ENCODE data around the gene CHAC1. TPM values are rescaled to one million over a fixed set of nuclear protein-coding genes. Genes with fewer than 3 reads are reported as not detected.

The CHAC1 gene
- total RNA-seq, 1 experiment from 2014 or later, result 48.7 TPM

DNA sequence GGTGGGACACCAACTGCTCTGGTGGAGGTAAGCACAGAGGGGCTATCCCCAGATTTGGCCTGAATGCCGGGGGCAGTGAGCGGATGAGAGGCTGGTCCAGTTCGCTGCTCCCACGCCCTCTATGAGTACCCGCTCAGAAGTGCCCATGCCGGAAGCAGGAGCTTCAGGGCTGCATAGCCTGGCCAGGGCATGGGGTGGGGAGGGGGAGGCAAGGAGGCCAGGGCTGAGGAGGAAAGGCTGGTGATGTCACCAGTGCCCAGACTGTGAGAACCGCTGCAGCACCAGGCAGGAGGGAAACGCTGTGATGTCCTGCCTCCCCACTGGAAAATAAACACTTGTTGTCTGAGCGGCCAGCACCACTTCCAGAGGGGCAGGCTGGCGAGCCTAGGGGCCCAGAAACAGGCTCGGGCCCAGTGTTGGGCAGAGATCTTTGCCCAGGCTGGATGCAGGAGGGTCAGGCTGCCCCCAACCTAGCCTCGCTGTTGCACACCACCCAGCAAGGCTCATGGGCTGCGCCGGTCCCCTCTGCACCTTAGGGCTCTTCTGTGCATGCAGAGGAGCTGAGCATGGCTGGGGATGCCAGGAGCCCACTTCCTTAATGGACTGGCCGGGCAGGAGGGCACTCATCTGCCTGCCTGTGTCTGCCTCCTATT, 35.0 kb upstream of the CHAC1 start:
- no peak overlapping the region for H3K18ac ChIP-seq (ENCODE audit: insufficient read length, low read depth, low read length)
- no peak overlapping the region for H2BK120ac ChIP-seq (ENCODE audit: low read depth, low read length, poor library complexity, severe bottlenecking)
- H4K8ac ChIP-seq (replicated peaks; ENCODE audit: insufficient read length, low read depth, low read length), result no peak overlapping the region
- H3K23ac ChIP-seq (ENCODE audit: insufficient read length, low read depth, low read length), result no peak overlapping the region
- H2BK5ac ChIP-seq (ENCODE audit: insufficient read length, low read length), result no peak overlapping the region
- H3K9me3 Mint-ChIP-seq, result no peaks in the 10 kb centered on the region
- no peak overlapping the region for H3K4ac ChIP-seq (ENCODE audit: low read depth, low read length)
- no peaks in the 10 kb centered on the region for H3K4me1 ChIP-seq (ENCODE audit: insufficient read depth, low read length)
- H3K4me1 Mint-ChIP-seq, result peaks cover 7 to 13% of the 10 kb centered on the region in 2 experiments
- no peak overlapping the region; the same call in 1 of the 2 replicates for H3K14ac ChIP-seq (ENCODE audit: insufficient read depth, low read length)
- H3T11ph ChIP-seq (ENCODE audit: low read length), result no peak overlapping the region
- no peak overlapping the region for H3K9ac ChIP-seq (ENCODE audit: extremely low read depth, insufficient read length, low read length)
- H3K79me1 ChIP-seq (ENCODE audit: insufficient read depth, low read depth, low read length, poor library complexity, severe bottlenecking), result no peaks in the 10 kb centered on the region
- H4K20me1 ChIP-seq (ENCODE audit: control insufficient read depth, insufficient read depth, insufficient read length), result no peaks in the 10 kb centered on the region
- TF ChIP-seq, protein P1, sequence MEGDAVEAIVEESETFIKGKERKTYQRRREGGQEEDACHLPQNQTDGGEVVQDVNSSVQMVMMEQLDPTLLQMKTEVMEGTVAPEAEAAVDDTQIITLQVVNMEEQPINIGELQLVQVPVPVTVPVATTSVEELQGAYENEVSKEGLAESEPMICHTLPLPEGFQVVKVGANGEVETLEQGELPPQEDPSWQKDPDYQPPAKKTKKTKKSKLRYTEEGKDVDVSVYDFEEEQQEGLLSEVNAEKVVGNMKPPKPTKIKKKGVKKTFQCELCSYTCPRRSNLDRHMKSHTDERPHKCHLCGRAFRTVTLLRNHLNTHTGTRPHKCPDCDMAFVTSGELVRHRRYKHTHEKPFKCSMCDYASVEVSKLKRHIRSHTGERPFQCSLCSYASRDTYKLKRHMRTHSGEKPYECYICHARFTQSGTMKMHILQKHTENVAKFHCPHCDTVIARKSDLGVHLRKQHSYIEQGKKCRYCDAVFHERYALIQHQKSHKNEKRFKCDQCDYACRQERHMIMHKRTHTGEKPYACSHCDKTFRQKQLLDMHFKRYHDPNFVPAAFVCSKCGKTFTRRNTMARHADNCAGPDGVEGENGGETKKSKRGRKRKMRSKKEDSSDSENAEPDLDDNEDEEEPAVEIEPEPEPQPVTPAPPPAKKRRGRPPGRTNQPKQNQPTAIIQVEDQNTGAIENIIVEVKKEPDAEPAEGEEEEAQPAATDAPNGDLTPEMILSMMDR (conservative IDR thresholded peaks at IDR 0.05), result no peak
- no peaks in the 10 kb centered on the region for H3K9me3 ChIP-seq (ENCODE audit: control insufficient read depth, low read depth, low read length)
- H3K4me3 Mint-ChIP-seq, result no peak overlapping the region
- no peak overlapping the region for H4K91ac ChIP-seq (ENCODE audit: insufficient read length, low read depth, low read length)
- H3K56ac ChIP-seq (ENCODE audit: insufficient read length, low read depth, low read length), result no peak overlapping the region
- no CpG with 5 or more reads among the region's 15 CpGs for WGBS (ENCODE audit: extremely low coverage, insufficient read length, low lambda C conversion rate)
- H3K27me3 ChIP-seq (ENCODE audit: insufficient read depth, low read length), result peaks cover 7% of the 10 kb centered on the region; the same call in 1 of the 2 replicates
- H3K27me3 Mint-ChIP-seq (ENCODE audit: low read depth), result peaks cover 81% of the 10 kb centered on the region
- no peak for DNase-seq
- no peaks in the 10 kb centered on the region for H3K79me2 ChIP-seq (ENCODE audit: insufficient read depth, low read length)
- no peak overlapping the region for H4K5ac ChIP-seq (ENCODE audit: insufficient read length, low read depth, low read length)
- no peak overlapping the region for H2AK5ac ChIP-seq (ENCODE audit: insufficient read length, low read length)
- no peak overlapping the region for H3K27ac ChIP-seq (ENCODE audit: insufficient read length, low read depth, low read length)
- H3K36me3 Mint-ChIP-seq (ENCODE audit: insufficient read depth in 1 of 3, low read depth in 3 of 3), result no peaks in the 10 kb centered on the region; a peak in 1 of 7 replicates
- no peak overlapping the region for H3K4me2 ChIP-seq (ENCODE audit: insufficient read depth, insufficient read length, low read length)
- H3K27ac Mint-ChIP-seq, result no peak overlapping the region
- no peak overlapping the region for H2BK20ac ChIP-seq (ENCODE audit: low read depth, low read length, poor library complexity, severe bottlenecking)
- H2BK12ac ChIP-seq (ENCODE audit: insufficient read length, low read depth, low read length), result no peak overlapping the region
- no peak overlapping the region for H2BK15ac ChIP-seq (ENCODE audit: low read depth, low read length)
- no peak overlapping the region for H2AFZ ChIP-seq (ENCODE audit: low read length)
- H3K23me2 ChIP-seq (ENCODE audit: insufficient read length, low read depth, low read length, poor library complexity, severe bottlenecking), result no peaks in the 10 kb centered on the region

Measured in H9 (cell line).